Stimulated activated CD4-positive, alpha-beta T cell treated with anti-CD3 and anti-CD28 coated beads, Interleukin-12 subunit alpha, Interleukin-12 subunit beta, amount 100 ng/mL, for 48 hours (primary cell): ENCODE measurements around the gene GALNTL6.
"Not testable (repeated sequence)": the region's sequence is repeated elsewhere in the genome, so short reads cannot be mapped to it uniquely, and the experiment has no call there.

ENCODE experiments used
- DNase-seq, 3 donors: peaks; one replicate each; pipeline ENCODE4 v3.0.0-alpha.2; 2020; ENCODE audit warnings: low read depth in 2 of 3, low spot score in 1 of 3

GALNTL6 gene

DNA sequence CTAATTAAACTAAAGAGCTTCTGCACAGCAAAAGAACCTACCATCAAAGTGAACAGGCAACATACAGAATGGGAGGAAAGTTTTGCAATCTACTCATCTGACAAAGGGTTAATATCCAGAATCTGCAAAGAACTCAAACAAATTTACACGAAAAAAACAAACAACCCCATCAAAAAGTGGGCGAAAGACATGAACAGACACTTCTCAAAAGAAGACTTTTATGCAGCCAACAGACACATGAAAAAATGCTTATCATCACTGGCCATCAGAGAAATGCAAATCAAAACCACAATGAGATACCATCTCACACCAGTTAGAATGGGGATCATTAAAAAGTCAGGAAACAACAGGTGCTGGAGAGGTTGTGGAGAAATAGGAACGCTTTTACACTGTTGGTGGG lies 1104.2 kb downstream of the GALNTL6 start:
- not testable (repeated sequence) for DNase-seq

DNA sequence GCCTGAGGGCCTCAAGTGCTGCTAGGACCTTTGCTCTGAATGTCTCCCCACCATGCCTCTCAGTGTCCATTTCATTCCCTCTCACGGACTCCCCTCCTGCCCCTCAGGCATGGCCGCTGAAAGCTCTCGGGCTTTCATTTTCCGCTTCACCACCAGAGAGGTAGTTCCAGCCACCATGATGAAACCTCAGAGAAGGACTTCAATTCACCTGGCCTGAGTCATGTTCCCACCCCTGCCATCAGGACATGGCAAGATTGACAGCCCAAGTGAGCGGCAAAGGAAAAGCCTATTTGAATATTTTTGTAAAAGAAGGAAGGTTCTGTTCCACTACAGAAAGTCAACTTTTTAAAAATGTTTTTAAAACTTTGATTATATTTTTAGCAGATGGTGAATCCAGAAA lies 1106.1 kb downstream of the GALNTL6 start:
- DNase-seq: no peak

DNA sequence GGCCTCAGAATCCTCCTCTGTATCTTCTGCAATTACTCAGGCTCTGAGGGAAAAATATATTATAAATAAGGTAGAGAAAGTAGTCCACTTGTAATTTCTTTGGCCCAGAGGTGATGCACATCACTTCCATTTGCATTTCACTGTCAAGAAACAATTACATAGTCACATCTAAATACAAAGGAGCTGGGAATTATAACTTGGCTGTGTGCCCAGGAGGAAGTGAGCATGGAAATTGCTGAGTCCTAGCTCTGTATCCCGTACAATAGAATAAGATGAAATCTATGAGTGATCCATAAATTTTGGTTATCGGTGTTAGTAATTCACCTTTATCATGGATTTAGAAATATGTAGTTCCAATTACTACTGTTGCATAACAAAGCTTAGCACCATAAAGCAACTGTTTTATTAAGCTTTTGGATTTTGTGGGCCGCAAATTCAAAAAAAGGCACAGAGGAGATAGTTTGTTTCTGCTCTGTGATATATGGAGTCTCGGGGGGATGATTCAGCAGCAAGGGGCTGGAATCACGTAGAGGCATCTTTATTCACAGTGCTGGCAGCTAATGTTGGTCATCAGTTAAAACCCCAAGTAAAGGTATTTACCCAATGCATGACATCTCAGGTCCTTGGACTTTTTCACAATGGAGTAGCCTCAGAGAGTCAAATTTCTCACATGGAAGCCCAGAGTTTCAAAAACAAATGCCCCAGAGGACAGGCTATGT lies 1114.1 kb downstream of the GALNTL6 start:
- DNase-seq: no peak

DNA sequence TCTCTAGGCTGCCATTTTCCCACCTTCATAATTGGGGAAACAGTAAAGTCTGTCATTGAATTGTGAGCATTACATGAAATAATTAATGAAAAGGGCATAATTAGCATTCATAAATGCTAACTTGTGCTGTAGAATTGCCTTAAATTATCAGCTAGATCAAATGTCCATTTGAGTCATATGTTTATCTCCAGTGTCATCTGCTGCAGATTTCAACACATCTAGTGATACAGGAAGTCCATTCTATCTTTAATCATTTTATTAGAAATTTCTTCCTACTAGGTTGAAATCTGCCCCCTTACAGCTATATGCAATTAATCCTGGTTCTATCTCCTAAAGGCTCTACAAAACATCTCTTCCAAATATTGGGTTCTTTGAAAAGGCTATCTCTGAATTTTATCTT lies 1115.1 kb downstream of the GALNTL6 start:
- no peak for DNase-seq

DNA sequence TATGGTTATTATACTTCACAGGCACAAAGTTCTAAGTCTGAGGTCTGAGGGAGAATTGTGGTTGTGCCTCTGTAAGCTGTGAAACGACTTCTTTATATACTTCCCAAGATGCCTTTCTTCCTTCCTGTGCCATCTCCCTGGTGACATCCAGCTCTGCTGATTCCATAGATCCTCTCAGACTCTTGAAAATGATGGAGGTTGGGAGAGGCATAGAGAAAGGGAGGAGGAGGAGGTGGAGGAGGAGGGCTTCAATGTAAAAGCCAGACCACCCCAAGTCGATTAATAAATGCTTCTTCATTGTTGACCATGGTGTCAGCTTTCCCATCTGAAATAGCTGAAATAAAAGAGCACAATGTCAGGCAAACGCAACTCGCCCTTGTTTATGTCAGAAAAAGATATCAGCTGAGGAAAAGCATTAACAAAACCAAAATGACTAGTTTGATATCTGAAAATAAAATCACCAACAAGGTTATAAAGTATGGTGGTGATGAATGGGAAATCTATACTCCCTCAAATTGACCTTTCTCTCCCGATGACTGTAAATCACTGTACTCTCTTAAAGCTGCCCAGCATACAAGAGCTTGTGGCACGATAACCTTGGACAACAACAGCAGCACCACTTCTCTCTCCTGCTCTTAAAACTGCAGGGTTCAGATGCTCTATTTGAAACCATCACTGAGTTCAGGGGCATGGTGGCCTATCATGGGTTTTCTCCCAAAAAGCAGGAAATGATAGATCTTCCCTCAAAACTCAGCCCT lies 1125.0 kb downstream of the GALNTL6 start:
- DNase-seq: no peak

DNA sequence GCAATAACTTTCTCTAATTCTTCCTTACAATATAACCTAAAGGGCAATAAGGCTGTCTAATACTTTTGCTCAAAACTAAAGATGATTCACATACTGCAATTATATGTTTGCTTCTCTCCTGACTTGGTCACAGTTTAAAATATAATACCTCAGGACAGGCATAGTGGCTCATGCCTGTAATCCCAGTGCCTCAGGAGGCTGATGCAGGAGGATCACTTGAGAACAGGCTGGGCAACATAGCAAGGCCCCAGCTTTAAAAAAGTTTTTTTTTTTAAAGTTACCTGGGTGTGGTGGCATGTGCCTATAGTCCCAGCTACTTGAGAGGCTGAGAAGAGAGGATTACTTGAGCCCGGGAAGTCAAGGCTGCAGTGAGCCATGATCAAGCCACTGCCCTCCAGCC lies 1125.7 kb downstream of the GALNTL6 start:
- DNase-seq: no peak

DNA sequence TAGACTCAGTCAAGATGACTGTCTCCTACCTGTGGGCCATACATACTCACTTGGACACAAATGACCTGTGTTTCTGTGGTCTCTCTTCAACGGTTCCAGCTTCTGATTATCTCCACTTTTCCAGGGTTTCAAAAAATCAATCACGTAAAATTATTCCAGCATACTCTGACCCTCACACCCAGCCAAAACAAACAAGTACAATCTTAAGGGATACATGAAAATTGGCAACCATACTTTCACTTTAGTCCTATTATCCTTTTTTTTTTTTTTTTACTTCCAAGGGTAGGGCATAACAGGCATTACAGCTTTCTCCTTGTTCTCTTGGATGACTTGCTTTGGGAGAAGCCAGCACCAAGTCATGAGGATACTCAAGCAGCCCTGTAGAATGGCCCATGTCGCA lies 1129.6 kb downstream of the GALNTL6 start:
- no peak for DNase-seq

DNA sequence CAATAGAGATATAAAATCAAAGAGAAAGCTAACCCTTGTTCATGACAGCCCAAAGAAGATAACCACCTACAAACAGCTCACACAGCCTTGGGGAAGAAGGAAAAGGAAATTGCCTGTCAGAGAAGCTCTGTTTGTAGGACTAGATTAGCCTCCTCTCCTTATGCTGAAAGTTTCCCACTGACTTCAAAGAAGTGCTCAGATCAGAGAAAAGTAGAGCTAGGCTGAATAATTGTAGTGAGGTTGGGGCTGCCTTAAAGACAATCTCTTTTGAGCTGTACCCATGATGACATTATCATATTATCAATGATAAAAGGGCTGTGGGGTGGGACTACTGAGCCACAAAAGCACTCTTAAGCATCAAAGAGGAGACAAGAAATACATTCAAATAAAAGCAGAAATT lies 1132.4 kb downstream of the GALNTL6 start:
- DNase-seq: no peak

DNA sequence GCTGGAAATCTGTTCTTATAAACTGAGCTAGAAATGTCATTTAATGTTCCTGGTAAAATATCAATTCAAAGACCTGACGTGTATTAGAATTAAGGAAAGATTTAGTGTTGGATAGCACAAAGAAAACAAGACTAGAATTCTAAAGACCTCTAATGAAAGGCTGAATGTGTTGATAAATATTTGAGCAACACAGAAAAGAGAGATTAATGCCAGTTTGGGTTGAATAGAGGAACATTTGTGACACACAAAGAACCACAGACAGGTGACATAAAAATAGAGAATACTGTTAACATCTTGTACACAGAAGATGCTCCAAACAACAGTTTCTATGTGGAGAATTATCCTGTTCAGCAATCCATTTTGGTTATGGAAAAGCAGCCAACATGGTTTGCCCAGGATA lies 1133.3 kb downstream of the GALNTL6 start:
- no peak for DNase-seq

DNA sequence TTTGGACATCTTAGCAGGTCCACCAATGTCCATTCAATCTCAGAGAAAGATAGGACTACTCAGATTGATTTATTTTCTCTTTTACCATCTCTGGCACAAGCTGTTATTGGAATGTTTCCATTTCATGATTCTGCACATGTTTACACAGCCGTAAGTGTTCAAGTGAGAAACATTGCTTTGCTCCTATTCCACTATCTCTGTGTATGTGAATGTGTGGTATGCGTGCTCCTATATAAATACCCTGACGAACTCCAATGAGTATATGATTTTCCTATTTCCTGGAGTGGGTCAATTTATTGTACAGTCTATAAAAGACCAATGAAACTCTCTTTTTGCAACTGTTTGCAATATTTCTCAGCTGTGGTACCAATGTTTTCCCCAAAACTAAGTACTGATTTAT lies 1134.4 kb downstream of the GALNTL6 start:
- no peak for DNase-seq

DNA sequence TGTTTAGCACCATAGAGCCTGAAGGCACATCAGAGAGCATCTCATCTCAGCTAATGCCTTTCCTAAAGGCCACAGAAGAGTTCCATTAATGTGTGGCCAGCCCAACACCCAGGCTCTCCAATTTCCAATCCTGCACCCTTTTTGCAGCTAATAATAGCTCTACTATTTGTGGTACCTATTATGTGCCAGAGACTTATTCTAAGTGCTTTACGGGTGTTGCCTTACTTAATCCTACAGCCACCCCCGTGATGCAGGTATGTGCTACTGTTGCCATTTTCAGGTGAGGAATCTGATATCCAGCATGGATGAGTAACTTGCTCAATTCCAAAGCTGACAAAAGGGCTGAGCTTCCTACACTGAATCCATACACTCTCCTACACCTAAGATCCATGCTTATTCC lies 1137.8 kb downstream of the GALNTL6 start:
- DNase-seq: no peak

DNA sequence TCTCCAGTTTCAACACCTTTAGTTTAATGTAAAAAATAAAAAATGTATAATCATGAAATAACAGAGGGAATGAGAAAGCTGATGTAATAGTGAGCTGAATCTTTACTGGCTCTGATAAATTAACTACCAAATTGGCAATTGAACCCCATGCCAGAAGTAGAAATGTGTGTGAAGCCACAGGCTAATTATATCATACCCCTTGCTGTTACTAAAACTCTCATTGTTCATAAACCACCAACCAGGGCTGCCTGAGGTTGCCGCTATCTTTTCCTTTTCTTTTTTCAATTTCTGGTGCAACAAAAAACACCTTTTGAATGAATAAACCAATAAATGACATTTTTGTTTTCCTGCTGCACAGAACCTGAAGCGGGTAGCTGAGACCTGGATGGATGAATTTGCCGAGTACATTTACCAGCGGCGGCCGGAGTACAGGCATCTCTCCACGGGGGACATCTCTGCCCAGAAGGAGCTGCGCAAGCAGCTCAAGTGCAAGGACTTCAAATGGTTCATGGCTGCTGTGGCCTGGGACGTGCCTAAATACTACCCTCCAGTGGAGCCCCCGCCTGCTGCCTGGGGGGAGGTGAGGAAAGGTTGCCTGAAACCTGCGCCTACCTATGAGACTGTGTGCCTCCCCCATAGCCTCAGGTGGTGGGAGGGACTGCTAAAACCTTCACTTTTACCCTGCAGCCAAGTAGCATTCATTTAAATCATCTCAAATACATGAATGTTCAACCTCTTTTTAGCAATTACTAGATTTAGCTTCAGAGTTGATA lies 1138.7 kb downstream of the GALNTL6 start:
- no peak for DNase-seq

DNA sequence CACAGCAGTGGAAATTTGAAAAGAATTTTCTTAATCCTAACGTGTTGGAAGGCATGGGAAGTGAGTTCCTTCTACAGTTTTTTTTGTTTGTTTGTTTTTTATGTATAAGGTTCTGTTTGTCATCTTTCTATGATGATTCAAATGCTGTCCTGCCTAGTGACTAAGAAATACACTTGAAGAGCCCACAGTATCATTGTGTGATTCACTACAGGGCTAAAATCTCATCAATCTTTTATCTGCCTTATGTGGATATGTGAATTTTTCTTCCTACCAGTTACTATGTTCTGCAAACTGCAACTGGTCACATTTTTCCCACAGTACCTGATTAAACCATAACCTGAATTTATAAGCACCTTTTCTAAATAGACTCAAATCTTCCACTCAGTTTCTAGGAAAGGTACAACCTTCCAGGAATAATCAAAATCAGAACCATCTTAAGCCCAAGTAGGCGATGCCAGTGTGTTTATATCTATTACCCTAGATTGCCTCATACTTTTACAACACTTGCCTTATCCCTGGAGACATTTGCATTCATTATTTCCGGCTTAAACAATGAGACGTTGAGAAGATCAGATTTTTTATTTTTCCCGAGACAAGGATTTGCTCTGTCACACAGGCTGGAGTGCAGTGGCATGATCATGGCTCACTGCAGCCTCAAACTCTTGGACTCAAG lies 1140.8 kb downstream of the GALNTL6 start:
- DNase-seq: no peak

DNA sequence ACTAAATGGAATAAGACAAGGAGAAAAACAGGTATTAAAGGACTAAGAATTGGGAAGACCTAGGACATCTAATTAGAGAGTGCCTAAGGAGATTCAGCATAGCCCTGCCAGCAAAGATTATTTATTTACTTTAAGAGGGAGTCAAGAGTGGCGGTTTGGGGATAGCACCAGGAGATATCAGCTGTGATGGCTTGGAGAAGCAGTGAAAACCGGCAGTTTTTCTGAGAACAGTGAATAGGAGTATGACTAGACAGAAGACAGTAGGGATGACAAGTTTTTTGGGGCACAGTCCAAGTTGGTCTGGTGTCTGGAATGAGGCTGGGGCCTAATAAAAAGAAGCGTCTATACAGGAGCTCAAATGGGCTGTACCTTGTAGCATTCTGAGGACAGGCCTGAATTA lies 1143.1 kb downstream of the GALNTL6 start:
- DNase-seq: not testable (repeated sequence)

DNA sequence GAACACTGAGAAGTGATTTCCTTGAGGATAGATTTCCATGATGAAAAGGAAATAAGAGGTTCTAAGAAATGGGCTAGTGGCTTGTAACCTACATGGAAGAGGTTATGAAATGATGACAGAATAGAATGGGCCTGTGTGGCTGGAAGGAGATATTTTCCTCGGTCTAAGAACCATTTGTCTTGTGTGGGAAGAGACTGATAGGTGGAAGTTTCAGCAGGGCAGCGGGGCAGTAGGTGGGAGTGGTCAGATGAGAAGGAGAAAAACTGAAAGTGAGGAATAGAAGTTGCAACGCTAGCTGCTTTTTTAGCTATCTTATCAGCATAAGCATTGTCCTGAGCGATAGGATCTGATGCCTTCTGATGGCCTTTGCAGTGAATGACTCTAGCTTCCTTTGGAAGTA lies 1144.0 kb downstream of the GALNTL6 start:
- no peak for DNase-seq

DNA sequence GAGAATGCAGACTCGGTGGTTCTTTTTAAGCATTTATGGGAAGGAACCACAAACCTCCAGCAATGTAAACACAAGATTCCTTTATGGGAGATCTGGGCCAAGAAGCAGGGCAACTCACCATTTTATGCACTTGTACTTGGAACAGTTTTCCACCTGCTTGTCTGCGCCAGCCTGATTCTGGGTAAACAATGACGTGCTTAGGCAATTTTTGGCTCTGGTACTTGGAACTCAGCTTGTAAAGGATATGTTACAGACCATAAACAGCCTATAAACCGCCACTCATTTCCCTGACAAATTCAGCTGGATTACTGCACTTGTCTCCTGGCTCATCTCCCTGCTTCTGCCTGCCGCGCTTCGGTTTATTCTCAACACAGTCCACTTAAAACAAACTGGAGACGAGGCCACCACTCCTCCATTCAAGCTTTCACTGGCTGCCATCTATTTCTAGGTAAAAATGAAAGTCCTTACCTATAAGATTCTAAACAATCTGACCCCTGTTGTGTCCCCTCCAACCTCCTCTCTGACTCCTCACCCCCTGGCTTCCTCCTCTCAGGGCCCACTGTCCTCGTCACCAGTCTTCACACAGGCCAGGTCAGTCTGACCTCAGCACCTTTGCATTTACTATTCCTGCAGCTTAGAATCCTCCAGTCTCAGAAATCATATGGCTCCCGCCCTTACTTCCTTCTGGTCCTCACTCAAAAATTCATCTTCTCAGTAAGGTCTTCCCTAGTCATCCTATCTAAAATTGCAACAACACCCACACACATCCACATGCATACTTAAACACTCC lies 1149.6 kb downstream of the GALNTL6 start:
- DNase-seq: no peak

DNA sequence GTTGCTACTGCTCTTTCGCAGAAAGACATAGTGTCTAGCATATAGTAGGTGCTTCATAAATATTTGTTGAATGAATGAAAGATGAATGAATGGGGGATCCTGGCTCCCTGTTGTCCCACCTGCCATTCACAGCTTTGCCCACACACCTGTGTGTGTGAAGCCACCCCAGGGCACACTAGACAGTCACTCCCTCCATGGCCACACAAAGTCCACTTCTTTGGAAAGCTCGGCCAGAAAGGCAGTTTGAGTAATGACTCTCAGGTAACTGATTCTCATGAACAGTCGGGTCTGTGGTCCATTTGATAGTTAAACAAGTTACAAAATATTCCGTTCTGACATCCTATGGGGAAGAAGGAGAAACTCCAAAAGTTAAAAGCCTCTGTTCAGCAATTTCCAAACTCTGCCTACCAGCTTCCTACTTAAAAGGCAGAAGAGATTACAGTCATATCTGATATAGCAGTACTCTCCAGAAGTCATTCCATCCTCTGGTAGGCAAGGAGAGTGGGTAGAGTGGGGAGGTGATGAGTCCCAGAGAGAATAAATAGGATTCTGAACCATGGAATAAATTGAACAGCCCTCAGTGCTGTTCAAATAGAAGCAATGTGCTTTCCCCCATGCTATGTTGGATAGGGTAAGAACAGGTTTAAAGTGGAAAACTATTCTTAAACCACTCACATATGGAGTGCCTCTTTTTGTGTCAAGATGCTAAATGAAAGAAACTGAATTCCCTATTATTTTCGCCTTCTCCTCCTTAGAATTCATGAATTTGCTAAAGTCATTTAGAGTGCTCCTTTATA lies 1150.5 kb downstream of the GALNTL6 start:
- no peak for DNase-seq

DNA sequence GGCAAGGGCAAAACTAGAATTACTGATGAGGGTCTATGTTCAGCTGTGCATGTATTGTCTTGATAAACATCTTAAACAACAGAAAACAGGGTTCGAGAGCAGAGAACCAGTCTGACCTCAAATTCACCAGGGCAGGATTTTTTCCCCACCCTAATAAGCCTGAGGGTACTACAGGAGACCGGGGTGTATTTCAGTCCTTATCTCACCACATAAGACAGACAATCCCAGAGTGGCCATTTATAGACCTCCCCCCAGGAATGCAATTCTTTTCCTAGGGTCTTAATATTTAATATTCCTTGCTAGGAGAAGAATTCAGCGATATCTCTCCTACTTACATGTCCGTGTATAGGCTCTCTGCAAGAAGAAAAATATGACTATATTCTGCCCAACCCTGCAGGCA lies 1157.0 kb downstream of the GALNTL6 start:
- DNase-seq: not testable (repeated sequence)

DNA sequence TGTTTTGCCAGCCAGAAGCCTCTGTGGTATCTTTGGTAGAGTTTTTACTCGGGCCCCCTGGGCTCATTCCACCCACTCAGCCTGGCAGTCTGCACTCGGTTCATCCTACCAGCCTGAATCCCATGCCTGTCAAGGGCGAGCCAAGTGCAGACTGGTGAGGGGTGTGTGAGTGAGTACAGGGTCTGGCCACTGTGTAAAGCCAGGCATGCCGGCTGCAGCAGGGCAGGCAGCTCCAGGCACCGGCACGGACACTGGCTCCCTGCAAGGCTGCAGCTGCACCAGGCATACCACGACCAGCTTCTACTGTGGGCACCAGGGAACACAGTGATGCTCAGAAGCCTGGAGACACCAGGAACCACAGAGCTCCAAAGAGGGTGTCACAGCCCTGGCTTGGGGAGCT lies 1161.4 kb downstream of the GALNTL6 start:
- no peak for DNase-seq

DNA sequence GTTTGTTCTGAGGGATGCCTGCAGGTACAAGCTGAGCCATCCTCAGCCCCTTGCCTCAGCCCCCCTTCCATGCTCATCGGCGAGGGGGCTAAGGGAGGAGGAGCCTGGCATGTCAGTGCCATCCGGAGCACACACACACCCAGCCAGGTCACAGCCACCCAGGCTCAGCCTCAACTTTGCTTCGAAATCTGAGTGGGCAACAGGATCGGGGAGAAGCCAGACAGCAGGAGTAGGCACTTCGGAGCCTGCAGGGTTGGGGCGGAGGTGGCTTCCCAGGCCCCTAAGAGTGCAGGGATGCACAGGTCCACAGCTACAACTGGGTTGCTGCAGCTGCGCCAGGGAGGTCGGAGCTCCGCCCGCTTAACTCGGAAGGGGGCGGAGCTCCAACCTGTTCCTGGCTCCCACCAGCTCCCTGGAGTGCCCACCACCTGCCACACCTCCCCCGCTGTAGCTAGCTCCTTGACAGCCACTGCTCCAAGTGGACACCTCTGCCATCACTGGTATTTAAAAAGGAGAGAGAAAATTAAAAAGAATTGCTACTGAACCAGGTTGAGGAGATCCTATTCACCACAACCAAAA lies 1162.5 kb downstream of the GALNTL6 start:
- DNase-seq: no peak
